HEK293 (cell line): ENCODE results near the gene PEAR1.

Source experiments
- BCL11A ChIP-seq: fragments of 450-650 bp; formaldehyde crosslinking; IDR thresholded peaks from 2 replicates; pipeline ENCODE4 v1.5.1; 2016; ENCODE audit warnings: low read depth, missing biosample characterization, missing genetic modification characterization
- ZBTB48 ChIP-seq: fragments of 450-650 bp; formaldehyde crosslinking; IDR thresholded peaks from 2 replicates; pipeline ENCODE4 v1.5.1; 2016; ENCODE audit warnings: missing biosample characterization, missing genetic modification characterization
- ZNF175 ChIP-seq: fragments of 450-650 bp; formaldehyde crosslinking; IDR thresholded peaks from 2 replicates; pipeline ENCODE4 v1.5.1; 2016; ENCODE audit warnings: missing biosample characterization, missing genetic modification characterization
- ZNF548 ChIP-seq: fragments of 450-650 bp; formaldehyde crosslinking; IDR thresholded peaks from 2 replicates; pipeline ENCODE4 v1.5.1; 2016; ENCODE audit warnings: missing biosample characterization, missing genetic modification characterization
- ZNF701 ChIP-seq: fragments of 450-650 bp; formaldehyde crosslinking; IDR thresholded peaks from 2 replicates; pipeline ENCODE4 v1.5.1; 2016; ENCODE audit warnings: missing biosample characterization, missing genetic modification characterization
- ZNF76 ChIP-seq: fragments of 450-650 bp; formaldehyde crosslinking; IDR thresholded peaks from 2 replicates; pipeline ENCODE4; 2016; ENCODE audit warnings: low read depth, missing biosample characterization, missing genetic modification characterization, borderline replicate concordance
- ZSCAN16 ChIP-seq: fragments of 450-650 bp; formaldehyde crosslinking; IDR thresholded peaks from 2 replicates; pipeline ENCODE4 v1.5.1; 2016; ENCODE audit warnings: missing biosample characterization, missing genetic modification characterization
- TF ChIP-seq, protein P1 (sequence below): fragments of 450-650 bp; formaldehyde crosslinking; IDR thresholded peaks from 2 replicates; pipeline ENCODE4 v1.5.1; 2017; ENCODE audit warnings: missing biosample characterization, missing genetic modification characterization
- TF ChIP-seq, protein P2 (sequence below): fragments of 450-650 bp; formaldehyde crosslinking; IDR thresholded peaks from 2 replicates; pipeline ENCODE4 v1.5.1; 2016; ENCODE audit warnings: missing biosample characterization, missing genetic modification characterization, low read depth
- TF ChIP-seq, protein P3 (sequence below): fragments of 450-650 bp; formaldehyde crosslinking; IDR thresholded peaks from 2 replicates; pipeline ENCODE4 v1.5.1; 2016; ENCODE audit warnings: missing biosample characterization, missing genetic modification characterization
- TF ChIP-seq, protein P4 (sequence below): fragments of 450-650 bp; formaldehyde crosslinking; IDR thresholded peaks from 2 replicates; pipeline ENCODE4 v1.5.1; 2016; ENCODE audit warnings: missing biosample characterization, missing genetic modification characterization
- TF ChIP-seq, protein P5 (sequence below): fragments of 450-650 bp; formaldehyde crosslinking; IDR thresholded peaks from 2 replicates; pipeline ENCODE4 v1.5.1; 2016; ENCODE audit warnings: missing biosample characterization, missing genetic modification characterization

DNA sequence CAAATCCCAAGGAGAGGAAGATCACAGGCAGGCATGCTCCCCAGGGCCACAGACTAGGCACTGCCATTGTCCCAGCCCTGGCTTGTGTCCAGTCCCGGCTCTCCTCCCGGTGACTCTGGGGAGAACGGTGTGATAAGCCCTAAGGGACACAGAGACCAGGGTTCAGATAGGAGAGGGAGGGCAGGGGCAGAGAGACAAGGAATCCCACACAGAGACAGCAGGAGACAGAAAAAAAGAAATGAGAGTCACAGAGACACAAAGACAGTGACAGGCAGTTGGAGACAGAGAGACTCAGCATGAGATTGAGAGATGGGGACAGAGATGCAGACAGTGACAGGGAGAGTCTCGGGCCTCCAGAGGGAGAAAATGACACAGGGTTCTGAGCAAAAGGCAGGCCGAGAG, 35.0 kb upstream of the PEAR1 start:
- no peak for TF ChIP-seq ZNF701
- TF ChIP-seq, protein P1, sequence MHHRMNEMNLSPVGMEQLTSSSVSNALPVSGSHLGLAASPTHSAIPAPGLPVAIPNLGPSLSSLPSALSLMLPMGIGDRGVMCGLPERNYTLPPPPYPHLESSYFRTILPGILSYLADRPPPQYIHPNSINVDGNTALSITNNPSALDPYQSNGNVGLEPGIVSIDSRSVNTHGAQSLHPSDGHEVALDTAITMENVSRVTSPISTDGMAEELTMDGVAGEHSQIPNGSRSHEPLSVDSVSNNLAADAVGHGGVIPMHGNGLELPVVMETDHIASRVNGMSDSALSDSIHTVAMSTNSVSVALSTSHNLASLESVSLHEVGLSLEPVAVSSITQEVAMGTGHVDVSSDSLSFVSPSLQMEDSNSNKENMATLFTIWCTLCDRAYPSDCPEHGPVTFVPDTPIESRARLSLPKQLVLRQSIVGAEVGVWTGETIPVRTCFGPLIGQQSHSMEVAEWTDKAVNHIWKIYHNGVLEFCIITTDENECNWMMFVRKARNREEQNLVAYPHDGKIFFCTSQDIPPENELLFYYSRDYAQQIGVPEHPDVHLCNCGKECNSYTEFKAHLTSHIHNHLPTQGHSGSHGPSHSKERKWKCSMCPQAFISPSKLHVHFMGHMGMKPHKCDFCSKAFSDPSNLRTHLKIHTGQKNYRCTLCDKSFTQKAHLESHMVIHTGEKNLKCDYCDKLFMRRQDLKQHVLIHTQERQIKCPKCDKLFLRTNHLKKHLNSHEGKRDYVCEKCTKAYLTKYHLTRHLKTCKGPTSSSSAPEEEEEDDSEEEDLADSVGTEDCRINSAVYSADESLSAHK (tag by site-specific recombination), result no peak
- TF ChIP-seq, protein P2, sequence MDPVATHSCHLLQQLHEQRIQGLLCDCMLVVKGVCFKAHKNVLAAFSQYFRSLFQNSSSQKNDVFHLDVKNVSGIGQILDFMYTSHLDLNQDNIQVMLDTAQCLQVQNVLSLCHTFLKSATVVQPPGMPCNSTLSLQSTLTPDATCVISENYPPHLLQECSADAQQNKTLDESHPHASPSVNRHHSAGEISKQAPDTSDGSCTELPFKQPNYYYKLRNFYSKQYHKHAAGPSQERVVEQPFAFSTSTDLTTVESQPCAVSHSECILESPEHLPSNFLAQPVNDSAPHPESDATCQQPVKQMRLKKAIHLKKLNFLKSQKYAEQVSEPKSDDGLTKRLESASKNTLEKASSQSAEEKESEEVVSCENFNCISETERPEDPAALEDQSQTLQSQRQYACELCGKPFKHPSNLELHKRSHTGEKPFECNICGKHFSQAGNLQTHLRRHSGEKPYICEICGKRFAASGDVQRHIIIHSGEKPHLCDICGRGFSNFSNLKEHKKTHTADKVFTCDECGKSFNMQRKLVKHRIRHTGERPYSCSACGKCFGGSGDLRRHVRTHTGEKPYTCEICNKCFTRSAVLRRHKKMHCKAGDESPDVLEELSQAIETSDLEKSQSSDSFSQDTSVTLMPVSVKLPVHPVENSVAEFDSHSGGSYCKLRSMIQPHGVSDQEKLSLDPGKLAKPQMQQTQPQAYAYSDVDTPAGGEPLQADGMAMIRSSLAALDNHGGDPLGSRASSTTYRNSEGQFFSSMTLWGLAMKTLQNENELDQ, result no peak
- TF ChIP-seq, protein P3, sequence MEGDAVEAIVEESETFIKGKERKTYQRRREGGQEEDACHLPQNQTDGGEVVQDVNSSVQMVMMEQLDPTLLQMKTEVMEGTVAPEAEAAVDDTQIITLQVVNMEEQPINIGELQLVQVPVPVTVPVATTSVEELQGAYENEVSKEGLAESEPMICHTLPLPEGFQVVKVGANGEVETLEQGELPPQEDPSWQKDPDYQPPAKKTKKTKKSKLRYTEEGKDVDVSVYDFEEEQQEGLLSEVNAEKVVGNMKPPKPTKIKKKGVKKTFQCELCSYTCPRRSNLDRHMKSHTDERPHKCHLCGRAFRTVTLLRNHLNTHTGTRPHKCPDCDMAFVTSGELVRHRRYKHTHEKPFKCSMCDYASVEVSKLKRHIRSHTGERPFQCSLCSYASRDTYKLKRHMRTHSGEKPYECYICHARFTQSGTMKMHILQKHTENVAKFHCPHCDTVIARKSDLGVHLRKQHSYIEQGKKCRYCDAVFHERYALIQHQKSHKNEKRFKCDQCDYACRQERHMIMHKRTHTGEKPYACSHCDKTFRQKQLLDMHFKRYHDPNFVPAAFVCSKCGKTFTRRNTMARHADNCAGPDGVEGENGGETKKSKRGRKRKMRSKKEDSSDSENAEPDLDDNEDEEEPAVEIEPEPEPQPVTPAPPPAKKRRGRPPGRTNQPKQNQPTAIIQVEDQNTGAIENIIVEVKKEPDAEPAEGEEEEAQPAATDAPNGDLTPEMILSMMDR, result no peak
- no peak for TF ChIP-seq ZSCAN16 (tag by site-specific recombination)
- TF ChIP-seq, protein P4, sequence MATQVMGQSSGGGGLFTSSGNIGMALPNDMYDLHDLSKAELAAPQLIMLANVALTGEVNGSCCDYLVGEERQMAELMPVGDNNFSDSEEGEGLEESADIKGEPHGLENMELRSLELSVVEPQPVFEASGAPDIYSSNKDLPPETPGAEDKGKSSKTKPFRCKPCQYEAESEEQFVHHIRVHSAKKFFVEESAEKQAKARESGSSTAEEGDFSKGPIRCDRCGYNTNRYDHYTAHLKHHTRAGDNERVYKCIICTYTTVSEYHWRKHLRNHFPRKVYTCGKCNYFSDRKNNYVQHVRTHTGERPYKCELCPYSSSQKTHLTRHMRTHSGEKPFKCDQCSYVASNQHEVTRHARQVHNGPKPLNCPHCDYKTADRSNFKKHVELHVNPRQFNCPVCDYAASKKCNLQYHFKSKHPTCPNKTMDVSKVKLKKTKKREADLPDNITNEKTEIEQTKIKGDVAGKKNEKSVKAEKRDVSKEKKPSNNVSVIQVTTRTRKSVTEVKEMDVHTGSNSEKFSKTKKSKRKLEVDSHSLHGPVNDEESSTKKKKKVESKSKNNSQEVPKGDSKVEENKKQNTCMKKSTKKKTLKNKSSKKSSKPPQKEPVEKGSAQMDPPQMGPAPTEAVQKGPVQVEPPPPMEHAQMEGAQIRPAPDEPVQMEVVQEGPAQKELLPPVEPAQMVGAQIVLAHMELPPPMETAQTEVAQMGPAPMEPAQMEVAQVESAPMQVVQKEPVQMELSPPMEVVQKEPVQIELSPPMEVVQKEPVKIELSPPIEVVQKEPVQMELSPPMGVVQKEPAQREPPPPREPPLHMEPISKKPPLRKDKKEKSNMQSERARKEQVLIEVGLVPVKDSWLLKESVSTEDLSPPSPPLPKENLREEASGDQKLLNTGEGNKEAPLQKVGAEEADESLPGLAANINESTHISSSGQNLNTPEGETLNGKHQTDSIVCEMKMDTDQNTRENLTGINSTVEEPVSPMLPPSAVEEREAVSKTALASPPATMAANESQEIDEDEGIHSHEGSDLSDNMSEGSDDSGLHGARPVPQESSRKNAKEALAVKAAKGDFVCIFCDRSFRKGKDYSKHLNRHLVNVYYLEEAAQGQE (tag by site-specific recombination), result no peak
- peak; percentile 63 for TF ChIP-seq ZBTB48
- no peak for TF ChIP-seq BCL11A (tag by site-specific recombination)
- TF ChIP-seq, protein P5, sequence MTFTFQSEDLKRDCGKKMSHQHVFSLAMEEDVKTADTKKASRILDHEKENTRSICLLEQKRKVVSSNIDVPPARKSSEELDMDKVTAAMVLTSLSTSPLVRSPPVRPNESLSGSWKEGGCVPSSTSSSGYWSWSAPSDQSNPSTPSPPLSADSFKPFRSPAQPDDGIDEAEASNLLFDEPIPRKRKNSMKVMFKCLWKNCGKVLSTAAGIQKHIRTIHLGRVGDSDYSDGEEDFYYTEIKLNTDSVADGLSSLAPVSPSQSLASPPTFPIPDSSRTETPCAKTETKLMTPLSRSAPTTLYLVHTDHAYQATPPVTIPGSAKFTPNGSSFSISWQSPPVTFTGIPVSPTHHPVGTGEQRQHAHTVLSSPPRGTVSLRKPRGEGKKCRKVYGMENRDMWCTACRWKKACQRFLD (tag by site-specific recombination), result no peak
- TF ChIP-seq ZNF548 (tag by site-specific recombination), result no peak
- no peak for TF ChIP-seq ZNF175 (tag by site-specific recombination)
- no peak for TF ChIP-seq ZNF76 (tag by site-specific recombination)
